ENCODE measurements around the gene TBC1D2.

TBC1D2 gene

GRCh38 chr9:98227883-98228282, 27.6 kb downstream of the TBC1D2 start:
- no peaks in the 10 kb centered on the region for H3K9me3 ChIP-seq (ENCODE audit: insufficient read depth, low read length)
- TF ChIP-seq, protein P1, sequence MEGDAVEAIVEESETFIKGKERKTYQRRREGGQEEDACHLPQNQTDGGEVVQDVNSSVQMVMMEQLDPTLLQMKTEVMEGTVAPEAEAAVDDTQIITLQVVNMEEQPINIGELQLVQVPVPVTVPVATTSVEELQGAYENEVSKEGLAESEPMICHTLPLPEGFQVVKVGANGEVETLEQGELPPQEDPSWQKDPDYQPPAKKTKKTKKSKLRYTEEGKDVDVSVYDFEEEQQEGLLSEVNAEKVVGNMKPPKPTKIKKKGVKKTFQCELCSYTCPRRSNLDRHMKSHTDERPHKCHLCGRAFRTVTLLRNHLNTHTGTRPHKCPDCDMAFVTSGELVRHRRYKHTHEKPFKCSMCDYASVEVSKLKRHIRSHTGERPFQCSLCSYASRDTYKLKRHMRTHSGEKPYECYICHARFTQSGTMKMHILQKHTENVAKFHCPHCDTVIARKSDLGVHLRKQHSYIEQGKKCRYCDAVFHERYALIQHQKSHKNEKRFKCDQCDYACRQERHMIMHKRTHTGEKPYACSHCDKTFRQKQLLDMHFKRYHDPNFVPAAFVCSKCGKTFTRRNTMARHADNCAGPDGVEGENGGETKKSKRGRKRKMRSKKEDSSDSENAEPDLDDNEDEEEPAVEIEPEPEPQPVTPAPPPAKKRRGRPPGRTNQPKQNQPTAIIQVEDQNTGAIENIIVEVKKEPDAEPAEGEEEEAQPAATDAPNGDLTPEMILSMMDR (IDR thresholded peaks at IDR 0.05; ENCODE audit: insufficient read depth, low read length, poor library complexity, severe bottlenecking) = no peak
- TF ChIP-seq EZH2phosphoT487 (conservative IDR thresholded peaks at IDR 0.05; ENCODE audit: low read length) = no peak
- H3K9ac ChIP-seq (ENCODE audit: low read length) = no peak overlapping the region
- H4K20me1 ChIP-seq (ENCODE audit: low read depth, low read length) = no peaks in the 10 kb centered on the region
- H3F3A ChIP-seq (ENCODE audit: insufficient read depth) = no peaks in the 10 kb centered on the region
- no peak overlapping the region for H2AFZ ChIP-seq (ENCODE audit: low read depth, low read length, severe bottlenecking)
- H3K27me3 ChIP-seq (ENCODE audit: low read length) = no peaks in the 10 kb centered on the region
- no peak overlapping the region for H3K4me3 ChIP-seq (ENCODE audit: insufficient read depth, low read length, poor library complexity, severe bottlenecking)
- no peaks in the 10 kb centered on the region for H3K36me3 ChIP-seq (ENCODE audit: low read length)
- H3K79me2 ChIP-seq (ENCODE audit: insufficient read depth, low read length) = no peaks in the 10 kb centered on the region
- H3K9me2 ChIP-seq (replicated peaks; ENCODE audit: insufficient read depth, low read length) = no peaks in the 10 kb centered on the region
- no peak overlapping the region for H3K27ac ChIP-seq (ENCODE audit: low read depth, low read length)
- H3K4me2 ChIP-seq (ENCODE audit: low read depth, low read length, poor library complexity, severe bottlenecking) = no peak overlapping the region

DNA sequence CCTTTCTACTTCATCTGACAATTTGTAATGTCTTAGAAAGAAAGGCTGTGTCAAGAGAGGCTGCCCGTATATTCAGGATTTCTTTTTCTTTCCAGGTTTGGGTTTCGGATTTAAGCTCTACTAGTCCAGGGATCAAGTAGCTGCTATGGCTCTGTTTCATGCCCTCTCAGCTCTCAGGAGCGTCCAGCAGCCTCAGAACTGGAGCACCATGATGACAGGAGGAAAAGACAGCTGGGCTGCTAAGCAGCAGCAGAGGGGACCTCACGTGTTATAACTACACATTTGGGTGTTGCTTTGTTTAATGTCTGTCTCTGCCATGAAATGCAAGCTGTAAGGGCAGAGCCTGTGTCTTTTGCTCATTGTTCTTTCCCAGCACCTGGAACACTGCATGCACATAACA, 28.5 kb downstream of the TBC1D2 start:
- Histone ChIP-seq H4K20me1 (ENCODE audit: low read depth, low read length) (no peaks in the 10 kb centered on the region), H2AFZ (ENCODE audit: low read depth, low read length, severe bottlenecking) (no peak overlapping the region), H3K9me3 (ENCODE audit: insufficient read depth, low read length) (no peaks in the 10 kb centered on the region), H3K4me3 (ENCODE audit: insufficient read depth, low read length, poor library complexity, severe bottlenecking) (no peak overlapping the region), H3K9me2 (replicated peaks; ENCODE audit: insufficient read depth, low read length) (no peaks in the 10 kb centered on the region), H3K27ac (ENCODE audit: low read depth, low read length) (no peak overlapping the region), H3K79me2 (ENCODE audit: insufficient read depth, low read length) (no peaks in the 10 kb centered on the region), H3K36me3 (ENCODE audit: low read length) (no peaks in the 10 kb centered on the region), H3K9ac (ENCODE audit: low read length) (no peak overlapping the region), H3K4me2 (ENCODE audit: low read depth, low read length, poor library complexity, severe bottlenecking) (no peak overlapping the region), H3K27me3 (ENCODE audit: low read length) (no peaks in the 10 kb centered on the region), H3F3A (ENCODE audit: insufficient read depth) (no peaks in the 10 kb centered on the region)
- no peak for TF ChIP-seq EZH2phosphoT487 (conservative IDR thresholded peaks at IDR 0.05; ENCODE audit: low read length)
- TF ChIP-seq, protein P1 (IDR thresholded peaks at IDR 0.05; ENCODE audit: insufficient read depth, low read length, poor library complexity, severe bottlenecking) = no peak

DNA sequence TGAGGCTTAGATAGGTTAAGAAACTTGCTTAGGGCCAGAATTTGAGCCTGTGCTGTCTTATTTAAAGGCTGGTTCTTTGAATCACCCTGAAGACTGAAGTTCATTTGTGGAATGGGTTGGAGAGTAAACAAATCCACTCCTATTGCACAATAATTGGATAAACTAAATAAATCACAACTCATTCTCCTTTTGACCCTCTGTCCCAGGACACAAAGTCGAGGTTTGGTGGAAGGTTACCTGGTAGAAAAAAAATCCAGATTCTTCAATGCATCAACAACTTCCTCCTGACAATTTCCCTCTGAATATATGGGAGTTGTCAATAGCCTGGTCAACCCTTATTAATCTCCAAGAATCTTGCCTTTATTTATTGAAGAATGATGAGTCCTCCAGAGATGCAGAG, 28.9 kb downstream of the TBC1D2 start:
- Histone ChIP-seq H3F3A (ENCODE audit: insufficient read depth) (no peaks in the 10 kb centered on the region), H4K20me1 (ENCODE audit: low read depth, low read length) (no peaks in the 10 kb centered on the region), H3K9me3 (ENCODE audit: insufficient read depth, low read length) (no peaks in the 10 kb centered on the region), H3K9me2 (replicated peaks; ENCODE audit: insufficient read depth, low read length) (no peaks in the 10 kb centered on the region), H2AFZ (ENCODE audit: low read depth, low read length, severe bottlenecking) (no peak overlapping the region), H3K9ac (ENCODE audit: low read length) (no peak overlapping the region), H3K27me3 (ENCODE audit: low read length) (no peaks in the 10 kb centered on the region), H3K27ac (ENCODE audit: low read depth, low read length) (no peak overlapping the region), H3K79me2 (ENCODE audit: insufficient read depth, low read length) (no peaks in the 10 kb centered on the region), H3K4me3 (ENCODE audit: insufficient read depth, low read length, poor library complexity, severe bottlenecking) (no peak overlapping the region), H3K4me2 (ENCODE audit: low read depth, low read length, poor library complexity, severe bottlenecking) (no peak overlapping the region), H3K36me3 (ENCODE audit: low read length) (no peaks in the 10 kb centered on the region)
- TF ChIP-seq, protein P1 (IDR thresholded peaks at IDR 0.05; ENCODE audit: insufficient read depth, low read length, poor library complexity, severe bottlenecking) = no peak
- TF ChIP-seq EZH2phosphoT487 (conservative IDR thresholded peaks at IDR 0.05; ENCODE audit: low read length) = no peak

All from SU-DHL-6 (cell line).